Loucy (cell line): ENCODE results near the gene PPP1R16B.

ENCODE experiments used
- CTCF ChIP-seq: fragments of 200-600 bp; sonication (generic); conservative IDR thresholded peaks from 2 replicates; pipeline ENCODE4 v1.5.1; 2014; ENCODE audit warnings: mild to moderate bottlenecking, antibody characterized with exemption, low read length
- EZH2phosphoT487 ChIP-seq: fragments of 200-600 bp; IDR thresholded peaks from 2 replicates; pipeline ENCODE4 v1.6.1; 2018; ENCODE audit warnings: antibody characterized with exemption, mild to moderate bottlenecking, moderate library complexity, borderline replicate concordance

GRCh38 chr20:38903335-38903734, 97.8 kb downstream of the PPP1R16B start:
- TF ChIP-seq CTCF = no peak
- no peak for TF ChIP-seq EZH2phosphoT487
